HCT116 (cell line): ENCODE results near the gene ZNF580.

Source experiments
- CEBPB ChIP-seq: IDR thresholded peaks from 2 replicates; pipeline ENCODE4 v1.6.1; 2012; ENCODE audit warnings: low read depth
- EZH2 ChIP-seq: fragments of 200-600 bp; sonication (generic); IDR thresholded peaks from 2 replicates; pipeline ENCODE4 v1.6.1; 2017; ENCODE audit warnings: antibody characterized with exemption, mixed run types
- JUND ChIP-seq: IDR thresholded peaks from 2 replicates; pipeline ENCODE4 v1.6.1; 2012
- POLR2A ChIP-seq: IDR thresholded peaks from 2 replicates; pipeline ENCODE4 v1.7.0; 2011; ENCODE audit warnings: borderline replicate concordance; ENCODE audit not compliant: insufficient read depth, insufficient read length; ENCODE audit errors: extremely low read depth
- POLR2AphosphoS5 ChIP-seq: IDR thresholded peaks from 2 replicates; pipeline ENCODE4 v1.6.1; 2011; ENCODE audit warnings: mild to moderate bottlenecking, low read depth, low read length, moderate library complexity
- SIN3A ChIP-seq: IDR thresholded peaks from 2 replicates; pipeline ENCODE4 v1.6.1; 2012; ENCODE audit warnings: low read depth
- SP1 ChIP-seq: IDR thresholded peaks from 2 replicates; pipeline ENCODE4 v1.6.1; 2012; ENCODE audit warnings: low read depth
- TCF7L2 ChIP-seq: IDR thresholded peaks from 2 replicates; pipeline ENCODE4 v1.7.0; 2011; ENCODE audit warnings: borderline replicate concordance, inconsistent platforms; ENCODE audit not compliant: insufficient read depth, insufficient read length; ENCODE audit errors: extremely low read depth
- YY1 ChIP-seq: IDR thresholded peaks from 2 replicates; pipeline ENCODE4 v1.6.1; 2011; ENCODE audit warnings: low read length, low read depth, moderate library complexity, mild to moderate bottlenecking; ENCODE audit not compliant: insufficient replicate concordance; ENCODE audit errors: extremely low read depth
- ZFX ChIP-seq: fragments of 450-650 bp; IDR thresholded peaks from 2 replicates; pipeline ENCODE4 v1.6.1; 2017
- ZNF274 ChIP-seq: fragments of 200-500 bp; sonication (Bioruptor generic); IDR thresholded peaks from 2 replicates; pipeline ENCODE4 v1.6.1; 2014; ENCODE audit warnings: mild to moderate bottlenecking, low read depth, low read length, inconsistent platforms
- TF ChIP-seq, protein P1 (sequence below): IDR thresholded peaks from 2 replicates; pipeline ENCODE4 v1.6.1; 2012; ENCODE audit warnings: low read depth
- TF ChIP-seq, protein P2 (sequence below), 3 experiments: fragments of 200-600 bp in 1 of 3; sonication (generic) in 1 of 3; IDR thresholded peaks in 2 of 3; conservative IDR thresholded peaks in 1 of 3; 2 replicates each; pipeline ENCODE4 v1.5.1; 2012 to 2017; ENCODE audit warnings: low read depth in 2 of 3, low read length in 2 of 3, antibody characterized with exemption in 1 of 3, borderline replicate concordance in 1 of 3, control low read depth in 1 of 3, mild to moderate bottlenecking in 1 of 3, mixed read lengths in 1 of 3, mixed run types in 1 of 3, moderate library complexity in 1 of 3; ENCODE audit not compliant: insufficient read depth in 1 of 3

DNA sequence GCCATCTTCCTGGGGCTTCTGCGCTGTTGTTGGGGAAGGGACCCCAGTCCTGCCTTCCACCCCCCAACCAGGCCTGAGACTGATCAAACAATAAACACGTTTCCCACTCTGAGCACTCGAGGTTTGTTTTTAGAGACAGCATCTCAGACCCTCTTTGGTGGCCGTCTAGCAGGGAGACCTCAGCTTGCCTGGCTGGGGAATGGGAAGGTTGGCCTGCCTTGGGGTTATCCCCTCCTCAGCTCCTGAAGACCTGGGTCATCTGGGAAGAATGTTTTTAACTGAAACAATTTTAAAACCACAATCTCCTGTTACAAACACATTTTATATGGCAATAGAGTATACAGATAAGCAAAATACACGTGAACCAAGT, 4.7 kb downstream of the ZNF580 start:
- TF ChIP-seq POLR2AphosphoS5 (no peak), POLR2A (no peak), YY1 (no peak), CEBPB (no peak), EZH2 (no peak), ZNF274 (no peak), JUND (no peak), SP1 (no peak), SIN3A (no peak), TCF7L2 (no peak), ZFX (no peak)
- TF ChIP-seq, protein P1, sequence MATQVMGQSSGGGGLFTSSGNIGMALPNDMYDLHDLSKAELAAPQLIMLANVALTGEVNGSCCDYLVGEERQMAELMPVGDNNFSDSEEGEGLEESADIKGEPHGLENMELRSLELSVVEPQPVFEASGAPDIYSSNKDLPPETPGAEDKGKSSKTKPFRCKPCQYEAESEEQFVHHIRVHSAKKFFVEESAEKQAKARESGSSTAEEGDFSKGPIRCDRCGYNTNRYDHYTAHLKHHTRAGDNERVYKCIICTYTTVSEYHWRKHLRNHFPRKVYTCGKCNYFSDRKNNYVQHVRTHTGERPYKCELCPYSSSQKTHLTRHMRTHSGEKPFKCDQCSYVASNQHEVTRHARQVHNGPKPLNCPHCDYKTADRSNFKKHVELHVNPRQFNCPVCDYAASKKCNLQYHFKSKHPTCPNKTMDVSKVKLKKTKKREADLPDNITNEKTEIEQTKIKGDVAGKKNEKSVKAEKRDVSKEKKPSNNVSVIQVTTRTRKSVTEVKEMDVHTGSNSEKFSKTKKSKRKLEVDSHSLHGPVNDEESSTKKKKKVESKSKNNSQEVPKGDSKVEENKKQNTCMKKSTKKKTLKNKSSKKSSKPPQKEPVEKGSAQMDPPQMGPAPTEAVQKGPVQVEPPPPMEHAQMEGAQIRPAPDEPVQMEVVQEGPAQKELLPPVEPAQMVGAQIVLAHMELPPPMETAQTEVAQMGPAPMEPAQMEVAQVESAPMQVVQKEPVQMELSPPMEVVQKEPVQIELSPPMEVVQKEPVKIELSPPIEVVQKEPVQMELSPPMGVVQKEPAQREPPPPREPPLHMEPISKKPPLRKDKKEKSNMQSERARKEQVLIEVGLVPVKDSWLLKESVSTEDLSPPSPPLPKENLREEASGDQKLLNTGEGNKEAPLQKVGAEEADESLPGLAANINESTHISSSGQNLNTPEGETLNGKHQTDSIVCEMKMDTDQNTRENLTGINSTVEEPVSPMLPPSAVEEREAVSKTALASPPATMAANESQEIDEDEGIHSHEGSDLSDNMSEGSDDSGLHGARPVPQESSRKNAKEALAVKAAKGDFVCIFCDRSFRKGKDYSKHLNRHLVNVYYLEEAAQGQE = no peak
- TF ChIP-seq, protein P2, sequence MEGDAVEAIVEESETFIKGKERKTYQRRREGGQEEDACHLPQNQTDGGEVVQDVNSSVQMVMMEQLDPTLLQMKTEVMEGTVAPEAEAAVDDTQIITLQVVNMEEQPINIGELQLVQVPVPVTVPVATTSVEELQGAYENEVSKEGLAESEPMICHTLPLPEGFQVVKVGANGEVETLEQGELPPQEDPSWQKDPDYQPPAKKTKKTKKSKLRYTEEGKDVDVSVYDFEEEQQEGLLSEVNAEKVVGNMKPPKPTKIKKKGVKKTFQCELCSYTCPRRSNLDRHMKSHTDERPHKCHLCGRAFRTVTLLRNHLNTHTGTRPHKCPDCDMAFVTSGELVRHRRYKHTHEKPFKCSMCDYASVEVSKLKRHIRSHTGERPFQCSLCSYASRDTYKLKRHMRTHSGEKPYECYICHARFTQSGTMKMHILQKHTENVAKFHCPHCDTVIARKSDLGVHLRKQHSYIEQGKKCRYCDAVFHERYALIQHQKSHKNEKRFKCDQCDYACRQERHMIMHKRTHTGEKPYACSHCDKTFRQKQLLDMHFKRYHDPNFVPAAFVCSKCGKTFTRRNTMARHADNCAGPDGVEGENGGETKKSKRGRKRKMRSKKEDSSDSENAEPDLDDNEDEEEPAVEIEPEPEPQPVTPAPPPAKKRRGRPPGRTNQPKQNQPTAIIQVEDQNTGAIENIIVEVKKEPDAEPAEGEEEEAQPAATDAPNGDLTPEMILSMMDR (IDR thresholded peaks at IDR 0.05 in 2 of 3, conservative IDR thresholded peaks at IDR 0.05 in 1 of 3; ENCODE audit: borderline replicate concordance in 1 of 3, insufficient read depth in 1 of 3, low read depth in 2 of 3, low read length in 2 of 3) = no peak
